CD4-positive, alpha-beta T cell treated with Interleukin-6 for 4 hours (primary cell): ENCODE data around the gene EFCAB13.
"Not testable (repeated sequence)": the region's sequence is repeated elsewhere in the genome, so short reads cannot be mapped to it uniquely, and the experiment has no call there.

ENCODE experiments used
- DNase-seq: peaks from one replicate; pipeline ENCODE4 v3.0.0-alpha.2; 2020; ENCODE audit warnings: mixed read lengths

EFCAB13 gene

DNA sequence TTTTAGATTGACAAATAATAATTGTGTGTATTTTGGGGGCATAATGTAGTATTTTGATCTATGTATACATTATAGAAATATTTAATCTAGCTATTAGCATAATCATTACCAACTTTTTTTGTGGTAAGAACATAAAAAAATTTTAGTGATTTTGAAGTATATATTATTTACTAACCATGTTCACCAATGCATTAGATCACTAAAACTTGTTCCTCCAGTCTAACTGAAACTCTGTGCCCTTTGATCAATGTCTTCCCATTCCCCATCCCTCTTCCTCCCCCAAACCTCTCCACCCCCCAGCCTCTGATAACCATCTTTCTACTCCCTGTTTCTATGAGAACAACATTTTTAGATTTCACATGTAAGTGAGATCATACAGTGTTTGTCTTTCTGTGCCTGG, 8.5 kb downstream of the EFCAB13 start:
- DNase-seq: no peak

DNA sequence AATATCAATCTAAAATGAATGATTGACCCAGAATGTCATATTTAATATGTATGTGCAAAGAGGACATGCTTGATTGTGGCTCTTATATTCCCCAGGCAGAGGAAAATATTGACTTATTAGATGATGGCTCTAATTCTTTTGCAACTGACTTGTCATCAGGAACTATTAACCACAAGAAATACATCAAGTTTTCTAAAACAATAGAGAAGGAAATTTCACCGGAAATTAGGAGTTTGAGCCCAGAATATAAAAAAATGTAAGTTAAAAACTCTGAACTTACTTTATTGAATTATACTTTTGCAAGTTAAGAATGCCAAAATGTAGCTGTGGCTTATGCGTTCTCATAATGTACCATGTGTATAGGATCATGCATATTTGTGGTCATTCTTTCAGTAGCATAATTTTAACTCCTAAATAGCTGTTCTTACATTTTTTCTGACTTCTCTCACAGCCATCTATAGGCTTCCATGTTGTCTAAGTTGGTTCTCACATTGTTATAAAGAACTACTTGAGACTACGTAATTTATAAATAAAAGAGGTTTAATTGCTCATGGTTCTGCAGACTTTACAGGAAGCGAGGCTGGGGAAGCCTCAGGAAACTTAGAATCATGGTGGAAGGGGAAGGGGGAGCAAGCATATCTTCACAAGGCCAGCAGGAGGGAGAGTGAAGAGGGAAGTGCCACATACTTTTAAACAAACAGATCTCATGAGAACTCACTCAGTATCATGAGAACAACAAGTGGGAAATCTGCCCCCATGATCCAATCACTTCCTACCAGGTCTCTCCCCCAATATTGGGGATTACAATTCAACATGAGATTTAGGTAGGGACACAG, 11.6 kb downstream of the EFCAB13 start:
- no peak for DNase-seq

DNA sequence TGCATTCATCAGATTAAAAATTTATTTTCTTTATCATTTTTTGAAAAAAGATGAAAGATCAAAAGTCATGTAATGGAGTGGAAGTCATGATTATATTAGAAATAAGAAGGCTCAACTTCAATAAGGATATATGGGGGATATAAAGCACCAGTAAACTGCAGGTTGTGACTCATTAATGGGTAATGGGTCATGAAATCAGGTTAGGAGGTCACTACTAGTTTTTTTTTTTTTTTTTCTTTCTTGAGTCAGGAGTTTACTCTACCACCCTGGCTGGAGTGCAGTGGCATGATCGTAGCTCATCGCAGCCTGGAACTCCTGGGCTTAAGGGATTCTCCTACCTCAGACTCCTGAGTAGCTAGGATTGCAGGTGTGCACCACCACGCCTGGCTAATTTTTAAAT, 14.3 kb downstream of the EFCAB13 start:
- no peak for DNase-seq

DNA sequence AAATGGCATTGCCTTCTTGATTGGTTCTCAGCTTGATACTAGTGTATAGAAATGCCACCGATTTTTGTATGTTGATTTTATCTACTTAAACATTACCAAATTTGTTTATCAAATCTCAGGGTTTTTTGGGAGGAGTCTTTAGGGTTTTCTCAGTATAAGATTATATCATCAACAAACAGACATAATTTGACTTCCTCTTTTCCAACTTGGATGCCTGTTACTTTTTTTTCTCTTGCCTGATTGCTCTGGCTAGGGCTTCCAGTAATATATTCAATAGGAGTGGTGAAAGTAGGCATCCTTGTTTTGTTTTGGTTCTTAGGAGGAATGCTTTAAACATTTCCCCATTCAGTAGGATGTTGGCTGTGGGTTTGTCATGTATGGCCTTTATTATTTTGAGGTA, 29.1 kb downstream of the EFCAB13 start:
- DNase-seq: no peak

DNA sequence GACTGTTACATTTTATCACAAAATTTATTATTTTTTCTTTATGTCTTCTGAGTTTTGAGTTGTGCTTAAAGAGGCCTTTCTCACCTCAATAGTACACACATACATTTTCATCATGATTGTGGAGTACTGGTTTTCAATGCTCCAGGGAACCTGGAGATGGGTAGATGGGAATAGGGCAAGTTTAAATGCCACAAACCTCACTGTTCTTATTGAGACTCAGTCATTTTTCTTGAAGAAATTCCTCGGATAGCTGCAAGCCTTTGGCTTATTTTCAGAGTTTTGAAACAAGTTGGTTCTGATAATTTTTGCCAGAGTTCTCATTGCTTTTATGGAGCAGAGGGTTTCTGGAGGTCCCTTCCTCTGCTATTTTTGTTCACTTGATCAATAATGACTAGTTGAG, 34.9 kb downstream of the EFCAB13 start:
- DNase-seq: no peak

DNA sequence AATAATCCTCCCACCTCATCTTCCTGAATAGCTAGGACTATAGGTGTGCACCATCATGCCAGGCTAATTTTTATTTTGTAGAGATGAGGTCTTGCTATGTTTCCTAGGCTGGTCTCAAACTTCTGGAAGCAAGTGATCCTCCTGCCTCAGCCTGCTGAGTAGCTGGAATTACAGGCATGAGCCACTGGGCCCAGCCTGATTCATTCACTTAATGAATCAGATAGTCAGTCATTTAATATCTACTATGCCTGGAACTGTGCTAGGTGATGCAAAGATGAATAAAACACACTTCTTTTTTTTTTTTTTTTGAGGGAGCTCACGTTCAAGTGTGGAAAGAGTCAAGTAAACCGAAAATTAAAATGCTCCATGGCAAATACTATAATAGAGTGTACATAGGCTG, 39.4 kb downstream of the EFCAB13 start:
- no peak for DNase-seq

DNA sequence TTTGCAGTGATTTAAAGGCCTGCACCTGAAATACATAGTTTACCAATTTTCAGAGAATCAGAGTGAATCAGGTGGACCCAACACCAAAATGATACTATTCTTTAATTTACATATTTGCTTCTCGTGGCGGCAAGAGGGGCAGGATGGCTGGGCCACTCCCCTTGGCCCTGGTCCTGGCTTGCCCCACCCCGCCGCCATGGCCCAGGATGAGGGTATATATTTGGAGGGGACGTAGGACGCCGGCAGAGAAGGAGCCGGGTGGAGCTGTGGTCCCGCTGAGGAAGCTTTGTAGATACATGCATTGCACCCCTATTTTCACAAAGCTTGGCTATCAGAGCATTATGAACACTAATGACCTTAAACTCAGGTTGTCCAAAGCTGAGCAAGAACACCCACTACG, 43.5 kb downstream of the EFCAB13 start:
- no peak for DNase-seq

DNA sequence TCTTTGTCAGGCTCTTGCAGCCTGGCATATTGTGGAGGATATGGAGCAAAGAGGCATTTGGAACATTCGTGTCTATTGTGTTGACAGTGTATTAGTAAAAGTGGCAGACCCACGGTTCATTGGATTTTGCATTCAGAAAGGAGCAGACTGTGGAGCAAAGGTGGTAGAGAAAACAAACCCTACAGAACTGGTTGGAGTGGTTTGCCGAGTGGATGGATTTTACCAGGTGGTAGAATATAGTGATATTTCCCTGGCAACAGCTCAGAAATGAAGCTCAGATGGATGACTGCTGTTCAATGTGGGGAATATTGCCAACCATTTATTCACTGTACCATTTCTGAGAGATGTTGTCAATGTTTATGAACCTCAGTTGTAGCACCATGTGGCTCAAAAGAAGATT, 44.5 kb downstream of the EFCAB13 start:
- DNase-seq: no peak

DNA sequence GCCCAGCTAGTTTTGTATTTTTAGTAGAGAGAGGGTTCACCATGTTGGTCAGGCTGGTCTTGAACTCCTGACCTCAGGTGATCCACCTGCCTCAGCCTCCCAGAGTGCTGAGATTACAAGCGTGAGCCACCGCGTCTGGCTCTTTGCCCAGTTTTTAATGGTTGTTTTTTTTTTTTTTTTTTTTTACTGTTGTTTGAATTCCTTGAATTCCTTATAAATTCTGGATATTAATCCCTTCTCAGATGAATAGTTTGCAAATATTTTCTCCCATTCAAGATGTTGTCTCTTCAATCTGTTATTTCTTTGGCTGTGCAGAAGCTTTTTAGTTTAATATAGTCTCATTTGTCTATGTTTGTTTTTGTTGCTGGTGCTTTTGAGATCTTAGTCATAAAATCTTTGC, 47.1 kb downstream of the EFCAB13 start:
- not testable (repeated sequence) for DNase-seq

DNA sequence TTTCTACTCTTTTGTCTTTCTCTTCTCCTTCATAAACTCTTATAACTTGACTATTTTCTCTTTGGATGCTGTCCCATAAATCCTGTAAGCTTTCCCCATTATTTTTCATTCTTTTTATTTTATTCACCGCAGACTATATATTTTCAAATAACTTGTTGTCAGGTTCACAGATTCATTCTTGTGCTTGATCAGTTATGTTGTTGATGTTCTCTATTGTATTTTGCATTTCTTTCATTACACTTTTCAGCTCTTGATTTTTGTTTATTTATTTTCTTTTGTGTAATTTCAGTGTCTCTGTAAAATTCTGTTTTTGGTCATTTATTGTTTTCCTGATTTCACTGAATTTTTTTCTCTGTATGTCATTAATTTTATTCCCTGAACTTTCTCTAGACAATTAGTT, 49.2 kb downstream of the EFCAB13 start:
- no peak for DNase-seq

DNA sequence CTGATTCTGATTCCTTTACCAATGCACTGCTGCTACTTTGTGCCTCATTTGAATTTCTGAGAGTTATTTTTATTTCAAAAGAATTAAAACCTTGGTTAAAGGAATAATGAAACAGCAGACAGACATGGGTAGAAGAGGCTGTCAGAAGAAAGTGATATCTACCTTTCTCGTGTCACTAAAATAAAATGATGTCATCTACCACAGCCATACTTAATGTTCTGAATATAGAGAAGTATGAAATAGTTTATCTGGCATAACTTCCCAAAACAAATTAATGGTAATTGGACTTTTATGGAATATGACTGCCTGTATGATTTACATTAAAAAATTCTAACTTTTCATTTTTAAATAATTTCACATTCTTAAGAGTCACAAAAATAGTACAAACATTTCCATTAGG, 52.5 kb downstream of the EFCAB13 start:
- DNase-seq: no peak

DNA sequence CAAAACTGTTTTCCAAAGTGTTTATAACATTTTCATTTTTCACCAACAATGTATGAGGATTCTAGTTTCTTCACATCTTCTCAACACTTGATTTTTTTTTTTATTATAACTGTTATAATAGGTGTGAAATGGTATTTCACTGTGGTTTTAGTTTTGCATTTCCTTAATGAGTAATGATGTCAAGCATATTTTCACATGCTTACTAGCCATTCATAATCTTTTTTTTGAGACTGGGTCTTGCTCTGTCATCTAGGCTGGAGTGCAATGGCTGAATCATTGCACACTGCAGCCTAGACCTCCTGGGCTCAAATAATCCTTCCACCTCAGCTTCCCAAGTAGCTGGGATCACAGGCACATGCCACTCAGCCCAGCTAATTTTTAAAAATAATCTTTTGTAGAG, 65.1 kb downstream of the EFCAB13 start:
- DNase-seq: no peak

DNA sequence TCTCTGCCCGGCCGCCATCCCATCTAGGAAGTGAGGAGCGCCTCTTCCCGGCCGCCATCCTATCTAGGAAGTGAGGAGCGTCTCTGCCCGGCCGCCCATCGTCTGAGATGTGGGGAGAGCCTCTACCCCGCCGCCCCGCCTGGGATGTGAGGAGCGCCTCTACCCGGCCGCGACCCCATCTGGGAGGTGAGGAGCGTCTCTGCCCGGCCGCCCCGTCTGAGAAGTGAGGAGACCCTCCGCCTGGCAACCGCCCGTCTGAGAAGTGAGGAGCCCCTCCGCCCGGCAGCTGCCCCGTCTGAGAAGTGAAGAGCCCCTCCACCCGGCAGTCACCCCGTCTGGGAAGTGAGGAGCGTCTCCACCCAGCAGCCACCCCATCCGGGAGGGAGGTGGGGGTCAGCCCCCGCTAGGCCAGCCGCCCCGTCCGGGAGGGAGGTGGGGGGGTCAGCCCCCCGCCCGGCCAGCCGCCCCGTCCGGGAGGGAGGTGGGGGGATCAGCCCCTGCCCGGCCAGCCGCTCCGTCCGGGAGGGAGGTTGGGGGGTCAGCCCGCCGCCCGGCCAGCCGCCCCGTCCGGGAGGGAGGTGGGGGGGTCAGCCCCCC, 73.9 kb downstream of the EFCAB13 start:
- not testable (repeated sequence) for DNase-seq

DNA sequence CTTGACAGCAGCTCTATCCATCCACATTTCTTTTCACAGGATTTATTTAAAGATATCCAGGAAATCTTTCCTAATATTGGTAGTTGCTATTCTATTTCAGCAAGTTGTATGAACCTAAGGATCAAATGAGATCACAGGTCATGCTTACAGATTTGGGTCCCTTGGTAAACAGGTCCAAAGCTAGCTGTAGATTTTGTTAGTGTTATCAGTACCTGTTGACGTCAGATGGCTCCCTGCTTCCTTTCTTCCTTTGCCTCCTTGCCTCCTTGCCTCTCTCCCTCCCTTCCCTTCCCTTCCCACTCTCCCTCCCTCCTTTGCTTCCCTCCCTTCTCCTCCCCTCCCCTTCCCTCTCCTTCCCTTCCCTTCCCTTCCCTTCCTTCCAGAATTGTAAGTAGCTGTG, 76.6 kb downstream of the EFCAB13 start:
- DNase-seq: no peak

DNA sequence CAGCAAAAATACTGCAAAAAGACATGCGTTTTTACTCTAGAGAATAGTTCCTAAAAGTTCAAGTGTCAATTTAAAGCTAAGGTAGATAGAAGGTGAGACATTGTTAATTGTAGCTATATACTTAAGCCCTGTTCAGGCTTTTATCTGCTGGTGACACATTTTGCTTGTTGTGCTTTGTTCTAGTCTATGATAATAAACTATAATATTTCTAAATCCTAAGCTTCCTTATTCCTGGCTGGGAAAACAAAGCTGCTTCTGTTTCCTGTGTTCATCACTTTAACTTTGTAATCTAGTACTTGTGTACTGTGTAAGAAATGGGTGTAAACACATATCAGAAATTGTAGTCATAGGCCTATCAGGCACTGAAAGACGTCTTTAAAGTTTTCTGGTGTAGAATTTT, 77.3 kb downstream of the EFCAB13 start:
- DNase-seq: no peak

DNA sequence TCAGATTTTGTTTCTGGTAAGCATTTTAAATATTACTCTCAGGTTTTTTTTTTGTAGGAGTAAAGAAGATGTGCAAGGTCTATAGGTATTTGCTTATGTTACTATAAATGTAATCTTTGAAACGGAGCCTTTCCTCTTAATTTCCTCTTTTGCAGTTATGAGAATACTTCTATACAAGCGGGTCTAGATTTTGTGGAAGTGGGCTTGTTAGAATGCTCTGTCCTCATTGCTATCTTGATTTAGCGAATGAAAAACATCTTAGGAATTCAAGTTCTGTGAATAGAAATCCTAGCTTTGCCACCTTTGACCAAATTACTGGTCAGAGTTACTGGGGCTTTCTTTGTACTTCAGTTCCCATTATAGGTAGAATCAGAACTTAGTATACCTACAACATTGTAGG, 80.3 kb downstream of the EFCAB13 start:
- no peak for DNase-seq

DNA sequence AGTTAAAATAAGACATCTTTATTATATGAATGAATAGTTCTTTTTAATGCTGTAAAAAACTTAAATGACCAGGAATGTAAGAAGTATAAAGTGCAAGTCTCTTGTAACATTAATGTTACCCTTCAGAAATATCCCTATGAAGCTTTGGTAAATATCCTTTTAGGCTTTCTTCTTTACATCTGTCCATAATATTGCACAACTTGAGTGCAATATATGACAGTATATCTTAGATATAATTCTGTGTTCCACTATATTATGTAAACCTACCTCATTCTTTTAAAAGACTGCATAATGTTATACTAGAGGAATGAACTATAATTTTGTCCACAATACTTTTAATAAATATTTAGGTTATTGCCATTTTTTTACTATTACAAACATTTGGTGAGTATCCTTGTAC, 81.1 kb downstream of the EFCAB13 start:
- no peak for DNase-seq

DNA sequence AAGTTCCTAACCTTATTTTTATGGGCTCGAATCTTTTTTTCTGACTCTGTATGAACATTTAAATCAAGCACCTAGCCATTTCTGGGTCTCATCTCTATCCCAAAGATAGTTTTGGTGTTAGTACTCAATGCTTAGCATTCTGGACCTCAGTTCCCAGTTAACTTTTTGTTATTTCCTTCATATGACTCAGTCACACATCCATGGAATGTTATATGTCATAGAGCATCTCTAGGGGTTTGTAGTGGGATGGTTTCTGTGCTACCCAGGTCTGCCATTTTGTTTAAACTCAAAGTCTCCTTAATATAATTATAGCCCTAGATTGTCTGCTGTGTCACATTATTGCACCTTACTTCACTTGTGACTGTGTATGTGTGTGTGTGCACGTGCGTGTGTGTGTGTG, 90.1 kb downstream of the EFCAB13 start:
- no peak for DNase-seq

DNA sequence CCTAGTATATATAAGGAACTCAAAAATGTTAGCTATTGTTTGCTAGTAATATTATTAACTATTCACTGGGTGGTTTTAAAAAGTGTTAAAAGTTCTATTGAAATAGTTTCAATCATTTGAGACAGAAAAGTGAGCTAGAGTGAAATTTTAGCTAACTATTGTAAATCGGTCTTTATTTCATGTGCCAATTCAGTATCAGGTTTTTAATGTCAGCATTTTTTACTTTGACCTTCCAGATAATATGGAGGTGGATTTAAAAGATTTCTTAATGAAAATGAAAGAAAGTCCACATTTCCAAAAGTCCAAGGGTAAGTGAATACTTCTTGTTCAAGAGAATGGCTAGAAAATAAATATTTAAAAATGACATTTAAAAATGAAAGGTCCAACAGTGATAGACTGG, 90.9 kb downstream of the EFCAB13 start:
- no peak for DNase-seq

DNA sequence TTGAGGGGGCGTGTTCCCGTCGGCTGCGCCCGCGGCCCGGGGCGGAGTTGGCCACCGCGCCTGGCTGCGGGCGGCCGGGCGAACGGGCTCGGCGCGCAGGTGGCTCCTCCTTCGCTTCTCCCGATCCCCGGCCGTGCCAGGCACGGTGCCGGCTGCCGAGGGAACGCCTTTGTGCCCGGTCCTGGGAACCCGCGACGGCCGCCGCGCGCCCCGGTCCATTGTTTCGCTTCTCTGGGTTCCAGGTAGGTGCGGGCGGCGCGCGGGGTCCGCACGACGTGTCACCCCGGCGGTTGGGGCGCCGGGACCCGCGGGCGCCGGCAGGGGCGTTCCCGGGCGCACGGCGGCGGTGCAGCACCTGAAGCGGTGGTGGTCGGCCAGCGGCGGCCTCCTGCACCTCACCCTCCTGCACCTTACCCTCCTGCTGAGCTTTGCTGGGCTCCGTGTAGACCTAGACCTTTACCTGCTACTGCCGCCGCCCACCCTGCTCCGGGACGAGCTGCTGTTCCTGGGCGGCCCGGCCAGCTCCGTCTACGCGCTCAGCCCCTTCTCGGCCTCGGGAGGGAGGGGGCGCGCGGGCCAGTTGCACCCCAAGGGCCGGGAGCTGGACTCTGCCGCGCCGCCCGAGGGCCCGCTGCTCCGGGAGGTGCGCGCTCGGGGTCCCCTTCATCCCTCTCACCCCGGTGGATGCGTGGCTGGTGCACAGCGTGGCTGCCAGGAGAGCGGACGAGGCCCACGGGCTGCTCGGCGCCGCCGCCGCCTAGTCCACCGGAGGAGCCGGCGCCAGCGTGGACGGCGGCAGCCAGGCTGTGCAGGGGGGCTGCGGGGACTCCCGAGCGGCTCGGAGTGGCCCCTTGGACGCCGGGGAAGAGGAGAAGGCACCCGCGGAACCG, 99.9 kb downstream of the EFCAB13 start:
- DNase-seq: no peak

DNA sequence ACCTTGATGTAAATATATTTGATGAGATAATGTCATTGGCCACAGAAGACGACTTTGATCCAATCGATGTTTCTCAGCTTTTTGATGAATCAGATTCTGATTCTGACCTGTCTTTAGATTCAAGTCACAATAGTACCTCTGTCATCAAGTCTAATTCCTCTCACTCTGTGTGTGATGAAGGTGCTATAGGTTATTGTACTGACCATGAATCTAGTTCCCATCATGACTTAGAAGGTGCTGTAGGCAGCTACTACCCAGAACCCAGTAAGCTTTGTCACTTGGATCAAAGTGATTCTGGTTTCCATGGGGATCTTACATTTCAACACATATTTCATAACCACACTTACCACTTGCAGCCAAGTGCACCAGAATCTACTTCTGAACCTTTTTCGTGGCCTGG, 101.5 kb downstream of the EFCAB13 start:
- DNase-seq: not testable (repeated sequence)

DNA sequence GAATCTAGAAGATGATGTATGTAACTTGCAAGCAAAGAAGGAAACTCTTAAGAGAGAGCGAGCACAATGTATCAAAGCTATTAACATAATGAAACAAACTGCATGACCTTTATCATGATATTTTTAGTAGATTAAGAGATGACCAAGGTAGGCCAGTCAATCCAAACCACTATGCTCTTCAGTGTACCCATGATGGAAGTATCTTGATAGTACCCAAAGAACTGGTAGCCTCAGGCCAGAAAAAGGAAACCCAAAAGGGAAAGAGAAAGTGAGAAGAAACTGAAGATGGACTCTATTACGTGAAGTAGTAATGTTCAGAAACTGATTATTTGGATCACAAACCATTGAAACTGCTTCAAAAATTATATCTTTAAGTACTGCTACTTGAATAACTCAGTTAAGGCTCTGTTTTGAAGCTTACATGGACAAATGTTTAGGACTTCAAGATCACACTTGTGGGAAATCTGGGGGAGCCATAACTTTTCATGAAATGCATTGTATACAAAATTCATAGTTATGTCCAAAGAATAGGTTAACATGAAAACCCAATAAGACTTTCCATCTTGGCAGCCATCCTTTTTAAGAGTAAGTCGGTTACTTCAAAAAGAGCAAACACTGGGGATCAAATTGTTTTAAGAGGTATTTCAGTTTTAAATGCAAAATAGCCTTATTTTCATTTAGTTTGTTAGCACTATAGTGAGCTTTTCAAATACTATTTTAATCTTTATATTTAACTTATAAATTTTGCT, 102.3 kb downstream of the EFCAB13 start:
- DNase-seq: not testable (repeated sequence)

DNA sequence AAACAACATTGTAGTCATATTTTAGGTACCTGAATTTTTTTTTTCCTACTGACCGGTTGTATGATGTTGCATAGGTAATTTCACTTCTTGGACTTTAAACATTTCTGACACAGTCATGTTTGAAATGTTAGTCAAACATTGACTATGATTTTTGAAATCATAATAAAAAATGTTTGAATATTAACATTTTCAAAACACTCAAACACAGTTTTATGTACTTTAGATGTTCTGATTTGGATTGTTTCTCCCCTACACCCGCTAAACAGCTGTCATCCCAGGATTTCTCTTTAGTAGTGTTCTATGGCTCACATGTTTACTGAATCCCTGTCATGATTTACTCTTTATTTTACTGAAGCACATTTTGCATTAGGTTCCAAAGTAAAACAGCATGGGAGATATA, 104.2 kb downstream of the EFCAB13 start:
- no peak for DNase-seq
